Left renal pelvis (tissue), 4 donors: ENCODE results near the gene RABGAP1L. TPM values are rescaled to one million over a fixed set of nuclear protein-coding genes. Genes with fewer than 3 reads are reported as not detected.
"Not testable (repeated sequence)": the region's sequence is repeated elsewhere in the genome, so short reads cannot be mapped to it uniquely, and the experiment has no call there.

Experiments
- DNase-seq, 4 donors: peaks; one replicate each; pipeline ENCODE4 v3.0.0-alpha.2; 2013; ENCODE audit warnings: low read depth in 4 of 4, low spot score in 3 of 4
- polyA plus RNA-seq, 4 donors: library from polyadenylated mRNA; unstranded; fragments of 120-200 nt; gene quantifications; one replicate each; pipeline ENCODE4 v1.2.1, GENCODE V29; 2013; ENCODE audit not compliant: insufficient read length in 4 of 4

RABGAP1L gene
- polyA plus RNA-seq, result 10 to 100 TPM; 23.9 to 32.5 (median 28.4) TPM

DNA sequence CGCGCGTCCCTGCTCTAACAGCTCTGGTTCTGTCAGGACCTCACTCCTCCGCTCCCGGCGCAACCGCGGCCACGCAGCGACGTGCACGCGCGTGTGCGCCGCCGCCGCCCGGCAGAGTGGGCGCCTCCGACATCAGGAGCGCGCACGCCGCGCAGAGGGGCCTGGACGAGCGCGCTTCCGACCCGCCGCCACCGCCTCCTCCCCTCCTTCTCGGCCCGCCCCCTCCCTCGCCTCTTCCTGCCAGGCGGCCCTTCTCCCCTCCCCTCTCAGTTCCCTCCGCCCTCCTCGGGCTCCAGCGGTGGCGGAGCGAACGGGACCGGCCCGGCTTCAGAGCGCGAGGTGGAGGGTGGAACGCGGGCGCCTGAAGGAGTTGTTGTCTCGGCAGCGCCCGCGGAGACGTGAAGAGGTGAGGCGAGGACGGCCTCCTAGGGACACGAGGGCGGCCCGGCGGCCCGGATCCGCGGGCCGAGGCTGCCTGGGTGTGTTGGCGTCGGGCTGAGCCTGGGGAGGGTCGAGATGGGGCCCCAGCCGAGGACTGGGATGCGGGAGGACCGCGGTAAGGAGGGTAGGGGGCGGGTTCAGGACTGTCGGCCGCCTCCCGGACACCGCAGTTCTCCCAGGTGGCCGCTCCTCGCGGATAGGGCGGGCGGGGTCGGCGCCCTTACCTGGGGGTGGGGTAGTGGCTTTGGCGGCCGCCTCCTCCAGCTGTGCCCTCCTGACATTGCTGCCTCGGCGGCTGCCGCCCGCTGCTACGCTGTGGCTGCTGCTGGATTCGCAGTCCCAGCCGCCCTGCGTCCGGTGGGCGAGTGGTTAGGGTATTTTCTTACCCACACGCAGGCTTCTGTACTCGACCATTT is at the start of gene RABGAP1L:
RABGAP1L (plus strand) TSS at position 269 of the 857 bp plus-strand sequence.
- DNase-seq, result peak; percentile 83 to 92 (median 91)

DNA sequence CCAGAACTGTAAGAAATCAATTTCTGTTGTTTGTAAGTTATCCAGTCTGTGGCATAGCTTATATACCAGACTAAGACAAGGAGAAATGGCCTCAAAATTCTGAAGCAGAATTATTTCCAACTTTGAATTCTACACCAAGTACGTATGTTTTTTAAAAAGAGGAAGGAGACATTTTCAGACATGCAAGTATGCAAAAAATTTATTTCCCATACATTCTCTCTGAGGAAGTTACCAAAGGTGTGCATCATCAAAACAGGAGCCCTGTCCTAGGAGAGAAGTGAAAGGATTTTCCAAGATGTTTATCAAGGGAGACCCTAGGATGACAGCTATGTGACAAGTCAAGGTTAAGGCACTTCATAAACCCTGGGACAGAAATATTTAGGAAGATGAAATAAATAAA is 49.3 kb upstream of the RABGAP1L start:
- no peak for DNase-seq

DNA sequence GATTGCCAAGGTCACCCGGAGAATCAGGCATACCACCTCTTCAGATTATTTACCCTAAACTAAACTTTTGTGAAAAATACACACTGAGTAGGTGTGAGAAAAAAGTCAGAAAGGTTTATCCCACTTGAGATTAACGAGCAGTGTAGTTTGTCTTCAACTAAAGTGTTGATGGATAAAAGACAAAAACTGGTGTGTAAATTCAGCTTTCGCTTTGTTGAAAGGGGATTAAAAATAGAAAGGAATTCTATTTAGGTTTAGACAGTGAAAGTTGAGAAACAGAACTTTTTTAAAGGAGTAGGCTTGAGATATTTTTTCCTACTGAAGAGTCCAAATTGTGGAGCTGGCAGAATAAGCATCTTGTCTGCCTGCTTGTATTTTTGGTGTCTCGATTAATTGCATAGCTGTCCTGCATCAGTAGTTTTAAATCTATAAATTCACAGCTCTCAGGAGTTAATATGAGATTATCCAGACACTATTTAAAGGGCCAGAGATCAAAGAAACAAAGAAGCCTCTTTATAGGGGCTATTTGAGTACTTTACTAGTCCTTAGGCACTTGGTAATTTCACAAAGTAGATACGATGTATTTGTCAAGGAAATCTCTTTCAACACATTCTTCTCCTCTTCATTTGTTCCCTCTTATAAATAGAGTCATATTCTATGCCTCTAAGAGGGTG is 46.7 kb upstream of the RABGAP1L start:
- no peak for DNase-seq

DNA sequence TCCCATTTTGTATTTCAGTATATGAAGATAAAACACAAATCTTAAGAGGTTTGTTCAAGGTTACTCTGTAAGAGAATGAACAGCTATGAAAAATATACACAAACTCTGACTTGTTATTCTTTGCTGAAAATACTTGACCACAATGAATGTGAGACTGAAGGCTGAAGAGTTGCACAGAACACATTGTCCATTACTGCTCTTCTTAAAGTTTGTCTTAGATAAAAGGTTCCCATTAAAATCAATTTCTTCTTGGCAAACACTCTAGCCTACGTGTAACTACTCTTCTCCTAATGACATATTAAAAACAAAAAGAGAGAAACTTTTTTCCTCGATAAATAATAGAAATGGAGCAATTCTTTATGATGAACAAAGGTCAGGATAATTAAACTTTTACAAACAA is 45.2 kb upstream of the RABGAP1L start:
- no peak for DNase-seq

DNA sequence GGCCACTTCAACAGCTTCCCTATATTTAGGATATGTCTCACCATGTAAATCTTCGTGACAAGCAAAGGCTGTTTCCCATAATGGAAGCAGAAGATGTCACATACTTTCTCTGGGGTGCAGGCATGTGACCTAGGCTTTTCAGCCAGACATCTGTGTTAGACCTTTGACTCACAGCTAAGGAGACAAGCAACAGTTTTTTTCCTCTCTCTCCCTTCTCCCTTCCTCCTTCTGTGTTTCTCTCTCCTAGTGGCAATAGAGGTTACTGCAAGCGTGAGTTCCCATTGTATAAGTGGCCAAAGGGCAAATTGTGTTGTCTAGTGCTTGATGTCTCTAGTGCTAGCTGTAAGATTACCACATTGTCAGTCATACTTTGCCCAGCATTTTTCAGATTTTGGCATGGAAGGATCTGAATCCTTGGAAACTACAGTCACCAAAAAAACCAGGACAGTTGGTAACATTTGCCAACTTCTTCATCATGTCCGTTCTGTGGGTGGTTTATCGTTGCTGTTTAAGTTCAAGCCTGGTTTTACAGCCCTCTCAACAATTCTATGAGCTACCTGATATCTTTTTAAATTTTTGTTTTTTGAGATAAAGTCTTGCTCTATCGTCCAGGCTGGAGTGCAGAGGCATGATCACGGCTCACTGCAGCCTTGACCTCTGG is 44.4 kb upstream of the RABGAP1L start:
- DNase-seq, result peak in 1 of 4 donors; percentile 1

GRCh38 chr1:174116042-174116441 is 43.3 kb upstream of the RABGAP1L start:
- no peak for DNase-seq

DNA sequence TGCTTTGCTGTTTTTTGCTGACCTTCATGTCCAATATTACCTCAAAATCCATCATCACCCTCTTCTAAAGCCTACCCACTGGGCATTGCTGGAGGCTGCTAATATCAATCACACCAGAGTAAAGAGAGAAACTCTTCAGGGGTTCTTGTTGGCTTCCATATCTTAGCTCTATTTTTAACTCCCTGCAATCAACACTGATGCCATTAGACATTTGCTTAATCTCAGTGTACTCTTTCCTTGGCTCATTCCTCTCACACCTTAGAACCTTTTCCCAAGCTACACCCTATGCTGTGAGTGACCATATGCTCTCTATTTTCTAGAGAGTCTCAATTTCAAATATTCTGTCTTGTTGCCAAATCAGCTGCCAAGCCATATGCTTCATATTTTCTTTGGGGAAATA is 40.6 kb upstream of the RABGAP1L start:
- no peak for DNase-seq

DNA sequence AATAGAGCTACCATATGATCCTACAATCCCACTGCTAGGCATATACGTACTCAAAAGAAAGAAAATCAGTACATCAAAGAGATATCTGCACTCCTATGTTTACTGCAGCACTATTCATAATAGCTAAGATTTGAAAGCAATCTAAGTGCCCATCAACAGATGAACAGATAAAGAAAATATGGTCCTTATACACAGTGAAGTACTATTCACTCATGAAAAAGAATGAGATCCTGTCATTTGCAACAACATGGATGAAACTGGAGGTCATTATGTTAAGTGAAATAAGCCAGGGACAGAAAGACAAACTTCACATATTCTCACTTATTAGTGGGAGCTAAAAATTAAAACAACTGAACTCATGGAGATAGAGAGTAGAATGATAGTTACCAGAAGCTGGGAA is 37.0 kb upstream of the RABGAP1L start:
- not testable (repeated sequence) for DNase-seq

GRCh38 chr1:174123843-174124242 is 35.5 kb upstream of the RABGAP1L start:
- no peak for DNase-seq

DNA sequence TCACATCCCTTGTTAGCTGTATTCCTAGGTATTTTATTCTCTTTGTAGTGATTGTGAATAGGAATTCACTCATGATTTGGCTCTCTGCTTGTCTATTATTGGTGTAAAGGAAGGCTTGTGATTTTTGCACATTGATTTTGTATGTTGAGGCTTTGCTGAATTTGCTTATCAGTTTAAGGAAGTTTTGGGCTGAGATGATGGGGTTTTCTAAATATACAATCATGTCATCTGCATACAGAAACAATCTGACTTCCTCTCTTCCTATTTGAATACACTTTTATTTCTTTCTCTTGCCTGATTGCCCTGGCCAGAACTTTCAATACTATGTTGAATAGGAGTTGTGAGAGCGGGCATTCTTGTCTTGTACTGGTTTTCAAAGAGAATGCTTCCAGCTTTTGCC is 32.1 kb upstream of the RABGAP1L start:
- DNase-seq, result not testable (repeated sequence)

DNA sequence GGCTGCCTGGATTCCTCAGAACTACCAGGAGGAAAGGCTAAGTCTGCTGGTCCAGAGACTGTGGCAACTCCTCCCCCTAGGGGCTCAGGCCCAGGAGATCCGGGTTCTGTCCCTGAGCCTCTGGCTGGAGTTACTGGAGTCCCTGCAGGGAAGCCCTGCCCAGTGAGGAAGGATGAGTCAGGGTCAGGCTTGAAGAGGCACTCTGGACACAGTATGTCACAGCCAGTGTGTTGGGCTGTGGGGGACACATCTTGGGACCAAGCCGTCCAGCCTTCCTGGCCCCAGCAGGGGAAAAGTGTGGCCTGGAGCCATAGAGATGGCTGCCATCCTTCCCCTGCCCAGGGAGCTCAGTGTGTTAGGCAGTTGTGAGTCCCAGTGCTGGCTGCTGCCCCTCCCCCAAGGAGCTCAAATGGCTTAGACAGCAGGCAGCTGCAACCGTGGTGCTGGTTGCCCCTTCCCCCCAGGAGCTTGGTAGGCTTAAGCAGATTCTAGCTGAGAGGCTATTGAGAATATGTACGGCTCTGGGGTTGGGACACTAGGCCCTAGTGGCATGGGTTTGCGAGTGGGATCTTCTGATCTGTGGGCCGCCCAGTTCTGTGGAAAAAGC is 28.2 kb upstream of the RABGAP1L start:
- DNase-seq, result no peak

DNA sequence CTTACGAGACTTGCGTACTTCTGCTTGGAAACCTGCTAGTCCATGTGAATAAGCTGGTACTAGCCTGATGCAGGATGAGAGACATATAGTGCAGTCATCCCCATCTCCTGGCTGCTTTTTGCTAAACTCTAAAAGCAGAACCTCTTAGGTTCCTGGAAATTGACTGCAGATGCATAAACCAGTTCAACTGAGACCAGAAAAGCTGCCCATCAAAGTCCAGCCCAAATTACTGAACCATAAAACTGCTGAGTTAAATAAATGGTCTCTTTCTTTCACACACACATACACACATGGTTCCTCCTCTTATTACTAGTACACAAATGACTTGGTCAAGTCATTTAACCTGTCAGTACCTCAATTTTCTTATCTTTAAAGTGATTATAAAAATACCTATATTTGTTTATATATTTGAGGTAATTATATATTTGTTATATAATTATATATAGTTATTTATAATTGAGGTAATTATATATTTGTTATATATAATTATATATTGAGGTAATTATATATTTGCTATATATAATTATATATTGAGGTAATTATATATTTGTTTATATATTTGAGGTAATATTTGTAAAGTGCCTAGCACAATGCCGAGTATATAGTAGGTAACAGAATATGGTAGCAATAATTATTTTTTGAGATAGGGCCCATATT is 25.2 kb upstream of the RABGAP1L start:
- peak in 1 of 4 donors; percentile 1 for DNase-seq

GRCh38 chr1:174135211-174135610 is 24.1 kb upstream of the RABGAP1L start:
- no peak for DNase-seq

DNA sequence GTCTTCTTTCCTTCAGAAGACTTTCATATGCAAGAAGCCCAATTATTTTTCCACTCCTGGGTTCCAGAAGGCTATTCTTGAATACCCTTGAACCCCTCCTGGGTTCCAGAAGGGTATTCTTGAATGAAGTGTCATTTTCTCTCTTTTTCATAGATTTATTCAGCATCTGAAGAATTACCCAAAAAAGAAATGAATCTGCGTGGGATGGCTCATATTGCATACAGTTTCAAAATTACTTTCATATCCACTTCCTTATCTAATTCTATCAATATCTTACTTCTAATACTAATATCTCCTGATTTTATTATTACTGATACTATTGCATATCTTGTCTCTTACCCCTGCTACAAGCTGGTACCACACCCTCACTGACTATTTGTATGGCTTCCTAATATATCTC is 22.6 kb upstream of the RABGAP1L start:
- no peak for DNase-seq

GRCh38 chr1:174142836-174143235 is 16.5 kb upstream of the RABGAP1L start:
- no peak for DNase-seq

DNA sequence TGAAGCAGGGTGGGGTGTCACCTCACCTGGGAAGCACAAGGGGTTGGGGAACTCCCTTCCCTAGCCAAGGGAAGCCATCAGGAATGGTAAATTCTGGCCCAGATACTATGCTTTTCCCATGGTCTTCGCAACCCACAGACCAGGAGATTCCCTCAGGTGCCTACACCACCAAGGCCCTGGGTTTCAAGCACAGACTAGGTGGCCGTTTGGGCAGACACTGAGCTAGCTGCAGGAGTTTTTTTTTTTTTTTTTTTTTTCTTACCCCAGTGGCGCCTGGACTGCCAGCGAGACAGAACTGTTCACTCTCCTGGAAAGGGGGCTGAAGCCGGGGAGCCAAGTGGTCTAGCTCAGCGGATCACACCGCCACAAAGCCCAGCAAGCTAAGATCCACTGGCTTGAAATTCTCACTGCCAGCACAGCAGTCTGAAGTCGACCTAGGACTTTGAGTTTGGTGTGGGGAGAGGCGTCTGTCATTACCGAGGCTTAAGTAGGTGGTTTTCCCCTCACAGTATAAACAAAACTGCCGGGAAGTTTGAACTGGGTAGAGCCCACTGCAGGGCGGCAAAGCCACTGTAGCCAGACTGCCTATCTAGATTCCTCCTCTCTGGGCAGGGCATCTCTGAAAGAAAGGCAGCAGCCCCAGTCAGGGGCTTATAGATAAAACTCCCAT is 15.5 kb upstream of the RABGAP1L start:
- DNase-seq, result not testable (repeated sequence)

DNA sequence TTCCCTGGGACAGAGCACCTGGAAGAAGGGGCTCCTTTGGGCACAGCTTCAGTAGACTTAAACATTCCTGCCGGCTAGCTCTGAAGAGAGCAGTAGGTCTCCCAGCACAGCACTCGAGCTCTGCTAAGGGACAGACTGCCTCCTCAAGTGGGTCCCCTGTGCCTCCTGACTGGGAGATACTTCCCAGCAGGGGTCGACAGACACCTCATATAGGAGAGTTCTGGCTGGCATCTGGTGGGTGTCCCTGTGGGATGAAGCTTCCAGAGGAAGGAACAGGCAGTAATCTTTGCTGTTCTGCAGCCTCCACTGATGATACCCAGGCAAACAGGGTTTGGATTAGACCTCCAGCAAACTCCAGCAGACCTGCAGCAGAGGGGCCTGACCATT is 14.9 kb upstream of the RABGAP1L start:
- not testable (repeated sequence) for DNase-seq

GRCh38 chr1:174149216-174149615 is 10.1 kb upstream of the RABGAP1L start:
- DNase-seq, result no peak

DNA sequence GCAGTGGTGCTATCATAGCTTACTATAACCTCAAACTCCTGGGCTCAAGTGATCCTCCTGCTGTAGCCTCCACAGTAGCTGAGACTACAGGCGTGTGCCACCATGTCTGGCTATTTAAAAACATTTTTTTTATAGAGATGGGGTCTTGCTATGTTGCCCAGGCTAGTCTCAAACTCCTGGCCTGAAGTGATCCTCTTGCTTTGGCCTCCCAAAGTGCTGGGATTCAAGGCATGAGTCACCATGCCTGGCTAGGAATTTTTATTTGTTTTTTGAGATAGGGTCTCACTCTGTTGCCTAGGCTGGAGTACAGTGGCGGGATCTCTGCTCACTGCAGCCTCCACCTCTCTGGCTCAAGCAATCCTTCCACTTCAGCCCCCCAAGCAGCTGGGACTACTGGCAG is 8.8 kb upstream of the RABGAP1L start:
- DNase-seq, result no peak

- DNase-seq, result no peak
These were observed 6.9 kb upstream of the RABGAP1L start for GRCh38 chr1:174152427-174152826.
